Measurements from ENCODE around the gene SGSM2.

GRCh38 chr17:2299136-2299535 lies 38.2 kb upstream of the SGSM2 start:
- no peak for TF ChIP-seq CTCF (IDR thresholded peaks at IDR 0.05)
- TF ChIP-seq POLR2A (IDR thresholded peaks at IDR 0.05), result no peak

Measured in adrenal gland (tissue), 5 donors.